MCF 10A (cell line): ENCODE results near the gene MDM2. TPM values are rescaled to one million over a fixed set of nuclear protein-coding genes. Genes with fewer than 3 reads are reported as not detected.
"Not testable (repeated sequence)": the region's sequence is repeated elsewhere in the genome, so short reads cannot be mapped to it uniquely, and the experiment has no call there.

Source experiments
- BruUV-seq: library from RNA; stranded (reverse); fragments of 400-500 nt; replicated peaks from 2 replicates; lab custom pipeline; 2021; lab: Mats Ljungman, UMichigan
- CTCF ChIA-PET: fragments of 300-600 bp; sonication (Branson Sonifier 250); formaldehyde crosslinking; extraction: SDS; loops from one replicate; lab custom pipeline; 2021; ENCODE audit warnings: antibody characterized with exemption, inconsistent platforms; lab: Yijun Ruan, JAX
- POLR2A ChIA-PET: fragments of 300-600, 350-650 bp; sonication (Branson Sonifier 250); formaldehyde crosslinking; extraction: SDS; loops from one replicate; lab custom pipeline; 2020; ENCODE audit warnings: antibody characterized with exemption, inconsistent platforms; lab: Yijun Ruan, JAX
- DNase-seq: peaks from one replicate; pipeline ENCODE4 v3.0.0-alpha.2; 2018; ENCODE audit not compliant: unreplicated experiment
- H3K27ac Mint-ChIP-seq: one replicate; pipeline ENCODE4 v1.8.0; 2022; ENCODE audit warnings: mild to moderate bottlenecking, low read depth, mixed read lengths; ENCODE audit not compliant: unreplicated experiment
- H3K27me3 Mint-ChIP-seq: one replicate; pipeline ENCODE4 v1.8.0; 2022; ENCODE audit warnings: mixed read lengths; ENCODE audit not compliant: insufficient read depth, unreplicated experiment
- H3K36me3 Mint-ChIP-seq: one replicate; pipeline ENCODE4 v1.8.0; 2022; ENCODE audit warnings: mild to moderate bottlenecking, moderate library complexity, mixed read lengths; ENCODE audit not compliant: insufficient read depth, unreplicated experiment
- H3K4me1 Mint-ChIP-seq: one replicate; pipeline ENCODE4 v1.8.0; 2022; ENCODE audit warnings: mixed read lengths; ENCODE audit not compliant: insufficient read depth, unreplicated experiment
- H3K4me3 Mint-ChIP-seq: one replicate; pipeline ENCODE4 v1.8.0; 2022; ENCODE audit warnings: mild to moderate bottlenecking, moderate library complexity, mixed read lengths; ENCODE audit not compliant: unreplicated experiment
- H3K9me3 Mint-ChIP-seq: one replicate; pipeline ENCODE4 v1.8.0; 2022; ENCODE audit warnings: mixed read lengths; ENCODE audit not compliant: unreplicated experiment
- CTCF ChIP-seq: fragments of 200-600 bp; IDR thresholded peaks from one replicate; pipeline ENCODE4 v1.8.0; 2022; ENCODE audit warnings: antibody characterized with exemption, mild to moderate bottlenecking; ENCODE audit not compliant: unreplicated experiment
- intact Hi-C: fragments of 100-400 bp; cut with micrococcal nuclease; formaldehyde crosslinking; loops from 2 replicates; pipeline ENCODE4 v1.14.1; 2022
- total RNA-seq: library from RNA; stranded (reverse); gene quantifications from 2 replicates; pipeline ENCODE4 v1.2.3, GENCODE V29; 2022

MDM2 gene
- total RNA-seq, 1 experiment from 2014 or later: 383 TPM

- Mint-ChIP-seq H3K4me1 (peaks cover 7% of the 10 kb centered on the region), H3K27me3 (no peaks in the 10 kb centered on the region), H3K27ac (no peak overlapping the region), H3K4me3 (no peak overlapping the region), H3K36me3 (peaks cover 100% of the 10 kb centered on the region), H3K9me3 (no peaks in the 10 kb centered on the region)
- ChIA-PET POLR2A (interaction anchor here (0.6 to 1.6 kb wide), 7 partner anchors 9 to 684 kb away, joined by 3 to 7 read pairs (median 4); partner anchors contain the start of gene MDM2), CTCF (interaction anchor here (0.9 to 1.1 kb wide), 2 partner anchors 17 to 25 kb away, joined by 3 read pairs; no protein-coding TSS in a partner anchor)
- no TSS peak for BruUV-seq
- no peak for DNase-seq
- intact Hi-C loops: no loop called here
- TF ChIP-seq CTCF: no peak
Measured at GRCh38 chr12:68837215-68837614, 29.2 kb downstream of the MDM2 start.

GRCh38 chr12:68838046-68838886, 30.3 kb downstream of the MDM2 start:
- Mint-ChIP-seq H3K9me3 (no peaks in the 10 kb centered on the region), H3K4me1 (peaks cover 7% of the 10 kb centered on the region), H3K4me3 (no peak overlapping the region), H3K27ac (no peak overlapping the region), H3K36me3 (peaks cover 100% of the 10 kb centered on the region), H3K27me3 (no peaks in the 10 kb centered on the region)
- BruUV-seq: no TSS peak
- ChIA-PET CTCF (interaction anchor here (0.5 kb wide), 1 partner anchor 126 kb away, joined by 3 read pairs; no protein-coding TSS in a partner anchor), POLR2A (no interaction called here)
- DNase-seq: no peak
- TF ChIP-seq CTCF: no peak
- intact Hi-C loops: no loop called here

- Mint-ChIP-seq H3K27me3 (no peaks in the 10 kb centered on the region), H3K9me3 (no peaks in the 10 kb centered on the region), H3K4me3 (no peak overlapping the region), H3K36me3 (peaks cover 100% of the 10 kb centered on the region), H3K4me1 (peaks cover 7% of the 10 kb centered on the region), H3K27ac (no peak overlapping the region)
- intact Hi-C loops: no loop called here
- no peak for TF ChIP-seq CTCF
- BruUV-seq: TSS peak; percentile 10
- POLR2A ChIA-PET: interaction anchor here (0.8 to 2.5 kb wide), 2 partner anchors 9 to 168 kb away, joined by 4 to 15 read pairs; no protein-coding TSS in a partner anchor
- no peak for DNase-seq
- CTCF ChIA-PET: interaction anchor here (1.5 to 1.7 kb wide), 2 partner anchors 9 to 14 kb away, joined by 4 to 11 read pairs; no protein-coding TSS in a partner anchor
Measured at GRCh38 chr12:68839183-68840147, 31.5 kb downstream of the MDM2 start.

GRCh38 chr12:68841175-68841574, 33.2 kb downstream of the MDM2 start:
- H3K27me3 Mint-ChIP-seq, H3K27ac Mint-ChIP-seq, CTCF ChIA-PET, intact Hi-C loops, H3K4me1 Mint-ChIP-seq, BruUV-seq, DNase-seq, H3K9me3 Mint-ChIP-seq, H3K4me3 Mint-ChIP-seq: not testable (repeated sequence)
- H3K36me3 Mint-ChIP-seq: peaks cover 100% of the 10 kb centered on the region
- POLR2A ChIA-PET: interaction anchor here (0.7 to 2.5 kb wide), 6 partner anchors 11 to 95 kb away, joined by 3 to 15 read pairs (median 4); partner anchors contain the start of gene SLC35E3
